GM21390 (cell line): Measurements from ENCODE around the gene TRPM3.

Source experiments
- ATAC-seq: cut with Tn5 transposase; IDR thresholded peaks from one replicate; pipeline ENCODE4 v1.9.1; 2021; ENCODE audit not compliant: unreplicated experiment

TRPM3 gene

GRCh38 chr9:70537084-70537483, 584.3 kb downstream of the TRPM3 start:
- ATAC-seq: no peak

- no peak for ATAC-seq
These were observed 585.7 kb downstream of the TRPM3 start for GRCh38 chr9:70535546-70536323.

GRCh38 chr9:70534471-70534870, 587.0 kb downstream of the TRPM3 start:
- ATAC-seq: no peak

DNA sequence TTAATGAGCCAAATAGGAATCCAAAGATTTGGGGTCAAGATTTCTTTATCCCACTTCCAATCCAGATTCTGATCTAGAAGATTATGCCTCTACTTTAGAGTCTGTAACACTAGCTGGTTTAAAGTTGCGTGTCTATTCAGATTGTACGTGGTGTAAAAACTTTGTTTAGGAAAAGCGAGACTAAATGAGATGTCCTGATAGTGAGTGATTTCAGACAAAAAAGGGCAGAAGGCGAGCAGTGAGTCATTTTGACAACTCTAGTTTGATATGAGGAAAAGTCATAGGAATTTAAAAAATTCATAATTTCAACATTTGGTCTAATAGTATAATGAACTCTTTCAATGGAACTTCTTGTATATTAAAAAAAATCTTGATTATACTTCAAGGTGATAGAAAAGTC, 587.4 kb downstream of the TRPM3 start:
- no peak for ATAC-seq

DNA sequence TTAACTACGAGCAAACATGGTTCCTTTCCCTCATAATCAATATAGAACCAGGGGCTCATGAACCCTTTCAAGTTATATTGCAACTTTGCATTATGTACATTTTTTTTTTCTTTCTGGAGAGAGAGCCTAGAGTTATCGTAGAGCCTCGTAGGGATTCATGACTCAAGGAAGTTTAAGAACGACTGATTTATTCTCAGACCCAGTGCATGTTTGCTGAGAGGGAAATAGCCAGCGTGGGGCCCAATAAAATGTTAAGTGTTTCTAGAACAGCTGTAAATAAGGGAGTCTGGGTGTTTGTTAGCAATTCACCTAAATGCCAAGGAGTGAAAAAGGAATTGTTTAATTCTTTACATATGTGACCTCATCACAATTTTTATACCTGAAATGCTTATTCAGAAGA, 587.9 kb downstream of the TRPM3 start:
- no peak for ATAC-seq

GRCh38 chr9:70532716-70533115, 588.7 kb downstream of the TRPM3 start:
- no peak for ATAC-seq

- ATAC-seq: no peak
These were observed 590.1 kb downstream of the TRPM3 start for GRCh38 chr9:70531311-70531710.

GRCh38 chr9:70530716-70531115, 590.7 kb downstream of the TRPM3 start:
- ATAC-seq: no peak

- ATAC-seq: no peak
These were observed 591.6 kb downstream of the TRPM3 start for GRCh38 chr9:70529833-70530232.

DNA sequence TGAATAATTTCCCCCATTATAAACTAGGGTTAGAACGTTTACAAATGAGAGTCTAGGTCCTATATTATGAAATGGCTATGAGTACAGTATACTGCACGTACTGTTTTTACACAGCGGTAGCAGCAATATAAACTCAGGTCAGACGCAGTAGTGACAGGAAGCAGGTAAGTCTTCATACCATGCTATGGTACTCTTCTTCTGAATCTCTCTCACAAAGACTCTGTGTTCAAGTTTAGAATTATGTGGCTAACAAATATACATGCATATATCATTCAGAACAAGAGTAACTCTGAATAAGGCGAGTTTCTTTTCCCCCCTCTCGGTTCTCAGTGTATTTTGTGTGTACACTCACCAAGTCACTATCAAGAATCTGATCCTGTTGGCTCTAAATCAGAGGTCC, 592.0 kb downstream of the TRPM3 start:
- ATAC-seq: no peak

DNA sequence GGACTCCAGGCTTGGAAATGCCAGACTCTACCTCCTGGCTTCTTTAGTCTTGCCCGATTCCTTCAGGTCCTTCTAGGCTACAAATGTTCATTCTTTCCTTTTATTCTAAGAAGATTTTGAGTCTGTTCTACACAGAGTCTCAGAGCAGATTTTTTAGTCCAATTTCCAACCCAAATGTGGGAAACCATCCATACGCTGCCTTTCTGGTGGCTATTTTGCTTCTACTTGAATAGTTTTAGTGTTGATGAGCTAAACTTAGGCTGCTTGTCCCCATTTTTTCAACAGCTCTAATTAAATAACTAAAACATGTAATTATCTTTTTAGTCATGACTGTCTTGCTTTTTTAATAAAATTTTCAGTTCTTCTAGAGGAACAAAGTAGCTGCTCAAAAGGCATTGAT, 594.5 kb downstream of the TRPM3 start:
- ATAC-seq: no peak

DNA sequence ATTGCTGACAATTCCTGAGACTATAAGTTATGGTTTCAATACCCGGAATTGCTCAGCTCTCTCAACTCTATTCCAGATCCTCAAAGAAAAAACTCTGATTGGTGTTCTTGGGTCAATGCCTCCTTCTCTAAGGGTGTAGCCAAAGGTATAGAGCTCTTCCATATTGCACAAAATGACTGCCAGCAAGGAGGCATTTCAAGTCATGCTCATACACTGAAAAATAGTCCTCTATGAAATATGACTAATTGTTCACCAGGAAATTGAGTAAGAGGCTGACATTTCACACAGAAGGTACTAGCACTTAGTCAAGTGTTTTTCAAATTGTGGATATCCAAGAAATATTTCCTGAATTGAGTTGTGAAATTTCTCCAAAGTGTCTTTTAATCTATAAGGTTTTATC, 595.9 kb downstream of the TRPM3 start:
- no peak for ATAC-seq

- peak; percentile 80 for ATAC-seq
These were observed 601.3 kb downstream of the TRPM3 start for GRCh38 chr9:70519912-70520724.

- ATAC-seq: no peak
These were observed 603.4 kb downstream of the TRPM3 start for GRCh38 chr9:70517926-70518610.

DNA sequence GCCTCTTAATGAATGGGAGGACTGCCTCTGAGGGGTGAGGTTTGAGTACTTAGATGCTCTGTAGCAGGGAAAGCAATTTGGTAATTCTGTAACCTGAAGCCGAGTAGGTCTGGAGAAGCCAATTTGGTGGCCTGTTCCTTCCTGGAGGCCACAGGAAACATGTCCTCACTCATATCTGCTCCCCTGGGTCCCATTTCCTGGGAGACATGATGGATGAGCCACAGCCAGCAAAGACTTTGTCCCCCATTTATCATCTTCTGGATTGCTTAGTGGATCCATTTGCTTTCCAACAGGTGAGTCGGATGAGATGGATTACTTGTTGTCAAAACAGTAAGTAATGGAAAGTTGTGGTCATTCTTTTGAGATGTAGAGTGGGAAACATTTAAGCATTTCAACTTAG, 607.1 kb downstream of the TRPM3 start:
- ATAC-seq: no peak

DNA sequence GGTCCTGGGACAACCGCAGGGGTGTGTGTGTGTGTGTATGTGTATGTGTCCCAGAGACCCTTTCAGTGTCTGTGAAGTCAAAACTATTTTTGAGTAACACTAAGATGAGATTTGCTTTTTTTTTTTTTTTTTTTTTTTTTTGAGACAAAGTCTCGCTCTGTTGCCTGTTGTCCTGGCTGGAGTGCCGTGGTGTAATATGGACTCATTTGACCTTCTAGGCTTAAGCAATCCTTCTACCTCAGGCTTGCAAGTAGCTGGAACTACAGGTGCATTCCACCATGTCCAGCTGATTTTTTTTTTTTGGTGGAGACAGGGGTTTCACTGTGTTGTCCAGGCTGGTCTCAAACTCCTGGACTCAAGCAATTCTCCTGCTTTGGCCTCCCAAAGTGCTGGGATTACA, 609.6 kb downstream of the TRPM3 start:
- no peak for ATAC-seq

DNA sequence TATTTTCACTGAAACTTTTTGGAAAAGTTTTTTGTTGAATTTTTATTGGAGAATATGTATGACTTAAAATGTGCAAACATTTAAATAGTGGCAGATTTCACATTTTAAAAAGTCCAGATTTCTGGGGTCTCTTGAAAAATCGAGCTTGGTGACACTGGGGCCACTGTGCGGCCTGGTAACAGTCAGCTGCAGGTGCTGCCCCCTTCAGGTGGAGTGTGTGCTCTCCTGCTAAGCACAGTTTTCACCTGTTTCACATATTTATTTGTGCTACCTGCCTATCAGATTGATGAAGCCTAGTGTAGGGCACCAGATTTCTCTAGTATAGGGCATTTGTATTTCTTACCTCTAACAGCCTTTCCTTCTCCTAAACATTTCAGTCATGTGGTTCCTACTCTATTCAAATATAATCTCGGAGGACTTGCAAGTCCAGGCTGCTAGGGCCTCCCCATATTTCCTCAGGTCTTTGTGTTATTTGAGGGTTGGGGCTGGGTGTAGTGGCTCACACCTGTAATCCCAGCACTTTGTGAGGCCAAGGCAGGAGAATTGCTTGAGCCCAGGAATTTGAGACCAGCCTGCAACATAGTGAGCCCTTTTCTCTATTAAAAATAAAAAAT, 611.2 kb downstream of the TRPM3 start:
- ATAC-seq: peak; percentile 55

- no peak for ATAC-seq
These were observed 615.3 kb downstream of the TRPM3 start for GRCh38 chr9:70506159-70506558.

GRCh38 chr9:70504834-70505233, 616.6 kb downstream of the TRPM3 start:
- ATAC-seq: no peak

DNA sequence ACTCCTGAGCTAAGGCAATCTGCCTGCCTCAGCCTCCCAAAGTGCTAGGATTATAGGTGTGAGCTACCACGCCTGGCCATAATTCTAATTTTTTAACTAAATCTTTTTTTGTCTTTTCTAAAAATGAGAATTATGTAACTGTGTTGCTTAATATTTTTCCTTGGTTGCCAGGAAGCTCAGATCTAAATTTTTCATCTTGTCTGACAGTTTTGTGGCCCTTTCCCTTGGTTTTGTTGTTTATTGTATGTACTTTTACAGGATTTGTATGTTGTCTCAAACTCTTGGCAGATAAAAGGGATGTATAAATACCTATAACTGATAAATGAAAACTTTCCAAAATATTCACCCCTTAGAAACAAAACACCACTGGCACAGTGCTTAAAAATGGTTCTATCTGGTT, 618.7 kb downstream of the TRPM3 start:
- no peak for ATAC-seq

- no peak for ATAC-seq
These were observed 620.6 kb downstream of the TRPM3 start for GRCh38 chr9:70500793-70501192.
